ENCODE measurements around the gene GRK5. TPM values are rescaled to one million over a fixed set of nuclear protein-coding genes. Genes with fewer than 3 reads are reported as not detected.

The GRK5 gene
- total RNA-seq, 2 experiments from 2014 or later = 23.2 to 29.5 TPM

GRCh38 chr10:119330342-119330741 lies 123.0 kb downstream of the GRK5 start:
- Mint-ChIP-seq H3K4me3 (no peak overlapping the region), H3K36me3 (peaks cover 7% of the 10 kb centered on the region), H3K4me1 (peaks cover 15% of the 10 kb centered on the region), H3K9me3 (ENCODE audit: low read depth) (peaks cover 2% of the 10 kb centered on the region), H3K27me3 (no peaks in the 10 kb centered on the region), H3K27ac (no peak overlapping the region)
- CTCF ChIA-PET = no interaction called here
- ATAC-seq (no peak), DNase-seq (no peak)

GRCh38 chr10:119331061-119331460 lies 123.7 kb downstream of the GRK5 start:
- peaks cover 7% of the 10 kb centered on the region for H3K36me3 Mint-ChIP-seq
- H3K27ac Mint-ChIP-seq = no peak overlapping the region
- H3K4me3 Mint-ChIP-seq = no peak overlapping the region
- ATAC-seq (no peak), DNase-seq (no peak)
- H3K9me3 Mint-ChIP-seq (ENCODE audit: low read depth) = peaks cover 2% of the 10 kb centered on the region
- no peaks in the 10 kb centered on the region for H3K27me3 Mint-ChIP-seq
- CTCF ChIA-PET = no interaction called here
- H3K4me1 Mint-ChIP-seq = peaks cover 15% of the 10 kb centered on the region

- Mint-ChIP-seq H3K9me3 (ENCODE audit: low read depth) (peaks cover 2% of the 10 kb centered on the region), H3K4me3 (no peak overlapping the region), H3K36me3 (peaks cover 16% of the 10 kb centered on the region), H3K4me1 (peaks cover 25% of the 10 kb centered on the region), H3K27me3 (no peaks in the 10 kb centered on the region), H3K27ac (no peak overlapping the region)
- DNase-seq (peak; percentile 75), ATAC-seq (peak; percentile 88)
- CTCF ChIA-PET = interaction anchor here (1.0 to 1.4 kb wide), 4 partner anchors 10 to 137 kb away, joined by 3 to 4 read pairs (median 4); no protein-coding TSS in a partner anchor
Measured at GRCh38 chr10:119333146-119333792, 125.9 kb downstream of the GRK5 start.

GRCh38 chr10:119335671-119336353 lies 128.4 kb downstream of the GRK5 start:
- Mint-ChIP-seq H3K4me3 (no peak overlapping the region), H3K4me1 (peaks cover 28% of the 10 kb centered on the region), H3K27ac (no peak overlapping the region), H3K27me3 (no peaks in the 10 kb centered on the region), H3K9me3 (ENCODE audit: low read depth) (peaks cover 2% of the 10 kb centered on the region), H3K36me3 (peaks cover 16% of the 10 kb centered on the region)
- DNase-seq (no peak), ATAC-seq (no peak)
- CTCF ChIA-PET = interaction anchor here (0.8 kb wide), 1 partner anchor 29 kb away, joined by 5 read pairs; no protein-coding TSS in a partner anchor

- Mint-ChIP-seq H3K4me1 (peaks cover 36% of the 10 kb centered on the region), H3K27ac (no peak overlapping the region), H3K9me3 (ENCODE audit: low read depth) (peaks cover 4% of the 10 kb centered on the region), H3K36me3 (peaks cover 21% of the 10 kb centered on the region), H3K27me3 (no peaks in the 10 kb centered on the region), H3K4me3 (no peak overlapping the region)
- CTCF ChIA-PET = no interaction called here
- no peak for DNase-seq
- ATAC-seq = no peak
Measured at GRCh38 chr10:119336599-119336998, 129.2 kb downstream of the GRK5 start.

GRCh38 chr10:119337223-119337622 lies 129.9 kb downstream of the GRK5 start:
- ATAC-seq = no peak
- CTCF ChIA-PET = no interaction called here
- DNase-seq = no peak
- peaks cover 4% of the 10 kb centered on the region for H3K9me3 Mint-ChIP-seq (ENCODE audit: low read depth)
- H3K4me1 Mint-ChIP-seq = peaks cover 43% of the 10 kb centered on the region
- H3K36me3 Mint-ChIP-seq = peaks cover 20% of the 10 kb centered on the region
- H3K4me3 Mint-ChIP-seq = no peak overlapping the region
- no peaks in the 10 kb centered on the region for H3K27me3 Mint-ChIP-seq
- H3K27ac Mint-ChIP-seq = no peak overlapping the region

- Mint-ChIP-seq H3K27me3 (no peaks in the 10 kb centered on the region), H3K27ac (no peak overlapping the region), H3K36me3 (peaks cover 20% of the 10 kb centered on the region), H3K9me3 (ENCODE audit: low read depth) (peaks cover 4% of the 10 kb centered on the region), H3K4me3 (no peak overlapping the region), H3K4me1 (peaks cover 42% of the 10 kb centered on the region)
- no peak for DNase-seq
- CTCF ChIA-PET = interaction anchor here (1.1 to 1.5 kb wide), 2 partner anchors 10 to 139 kb away, joined by 3 read pairs; no protein-coding TSS in a partner anchor
- no peak for ATAC-seq
Measured at GRCh38 chr10:119337796-119338432, 130.5 kb downstream of the GRK5 start.

- no peak for DNase-seq
- ATAC-seq = no peak
- H3K36me3 Mint-ChIP-seq = peaks cover 14% of the 10 kb centered on the region
- H3K27me3 Mint-ChIP-seq = no peaks in the 10 kb centered on the region
- no peak overlapping the region for H3K4me3 Mint-ChIP-seq
- peaks cover 2% of the 10 kb centered on the region for H3K9me3 Mint-ChIP-seq (ENCODE audit: low read depth)
- H3K27ac Mint-ChIP-seq = no peak overlapping the region
- CTCF ChIA-PET = interaction anchor here (0.8 to 1.5 kb wide), 2 partner anchors 11 to 106 kb away, joined by 3 read pairs; no protein-coding TSS in a partner anchor
- H3K4me1 Mint-ChIP-seq = peaks cover 32% of the 10 kb centered on the region
Measured at GRCh38 chr10:119339109-119339508, 131.7 kb downstream of the GRK5 start.

GRCh38 chr10:119340893-119341458 lies 133.6 kb downstream of the GRK5 start:
- CTCF ChIA-PET = interaction anchor here (1.6 kb wide), 1 partner anchor 11 kb away, joined by 6 read pairs; no protein-coding TSS in a partner anchor
- H3K4me3 Mint-ChIP-seq = no peak overlapping the region
- peaks cover 2% of the 10 kb centered on the region for H3K9me3 Mint-ChIP-seq (ENCODE audit: low read depth)
- H3K4me1 Mint-ChIP-seq = peaks cover 40% of the 10 kb centered on the region
- no peaks in the 10 kb centered on the region for H3K27me3 Mint-ChIP-seq
- DNase-seq (no peak), ATAC-seq (no peak)
- peaks cover 14% of the 10 kb centered on the region for H3K36me3 Mint-ChIP-seq
- H3K27ac Mint-ChIP-seq = no peak overlapping the region

- Mint-ChIP-seq H3K36me3 (peaks cover 13% of the 10 kb centered on the region), H3K27ac (no peak overlapping the region)
Measured at GRCh38 chr10:119341459-119342301, 134.3 kb downstream of the GRK5 start.

GRCh38 chr10:119342335-119342734 lies 135.0 kb downstream of the GRK5 start:
- Mint-ChIP-seq H3K27me3 (no peaks in the 10 kb centered on the region), H3K9me3 (ENCODE audit: low read depth) (peaks cover 2% of the 10 kb centered on the region), H3K4me3 (no peak overlapping the region), H3K4me1 (peaks cover 34% of the 10 kb centered on the region), H3K36me3 (peaks cover 10% of the 10 kb centered on the region), H3K27ac (no peak overlapping the region)
- ATAC-seq (no peak), DNase-seq (no peak)
- CTCF ChIA-PET = no interaction called here

More at GRCh38 chr10:119341459-119342301, 134.3 kb downstream of the GRK5 start:
- CTCF ChIA-PET = interaction anchor here (1.6 kb wide), 1 partner anchor 10 kb away, joined by 6 read pairs; no protein-coding TSS in a partner anchor
- peaks cover 2% of the 10 kb centered on the region for H3K9me3 Mint-ChIP-seq (ENCODE audit: low read depth)
- ATAC-seq = peak; percentile 94
- no peak overlapping the region for H3K4me3 Mint-ChIP-seq
- DNase-seq = peak; percentile 81
- peaks cover 40% of the 10 kb centered on the region for H3K4me1 Mint-ChIP-seq
- H3K27me3 Mint-ChIP-seq = no peaks in the 10 kb centered on the region

- no peaks in the 10 kb centered on the region for H3K27me3 Mint-ChIP-seq
- peaks cover 31% of the 10 kb centered on the region for H3K4me1 Mint-ChIP-seq
- CTCF ChIA-PET = no interaction called here
- peaks cover 12% of the 10 kb centered on the region for H3K36me3 Mint-ChIP-seq
- H3K9me3 Mint-ChIP-seq (ENCODE audit: low read depth) = peaks cover 2% of the 10 kb centered on the region
- no peak overlapping the region for H3K4me3 Mint-ChIP-seq
- ATAC-seq (no peak), DNase-seq (no peak)
- H3K27ac Mint-ChIP-seq = no peak overlapping the region
Measured at GRCh38 chr10:119343011-119343601, 135.7 kb downstream of the GRK5 start.

All from activated CD8-positive, alpha-beta memory T cell treated with anti-CD3 and anti-CD28 coated beads, Interleukin-2, amount 10 ng/mL, durations not matched to agents 7 days and 5 days (primary cell).